HepG2 (cell line): Measurements from ENCODE around the gene EGLN1. TPM values are rescaled to one million over a fixed set of nuclear protein-coding genes. Genes with fewer than 3 reads are reported as not detected.

ENCODE experiments used
- ATAC-seq: fragments of 200-7000 bp; cut with Tn5 transposase; 3 replicates; pipeline ENCODE4 v1.9.1; 2020; ENCODE audit warnings: mild to moderate bottlenecking, moderate library complexity
- BruUV-seq: library from RNA; stranded (reverse); fragments of 400-500 nt; replicated peaks from 2 replicates; lab custom pipeline; 2021; lab: Mats Ljungman, UMichigan
- CTCF ChIA-PET: fragments of 300-600 bp; formaldehyde crosslinking; extraction: SDS; loops from one replicate; lab custom pipeline; 2021; ENCODE audit warnings: low total read pairs, inconsistent platforms, low intra/inter-chr PET ratio; lab: Yijun Ruan, JAX
- POLR2A ChIA-PET: fragments of 350-600 bp; sonication (Branson Sonifier 250); formaldehyde crosslinking; loops from one replicate; lab custom pipeline; 2020; ENCODE audit warnings: antibody characterized with exemption, inconsistent platforms; lab: Yijun Ruan, JAX
- DNase-seq: peaks from one replicate; pipeline ENCODE4 v3.0.0-alpha.2; 2015; ENCODE audit warnings: low spot score
- FAIRE-seq: peaks from 3 replicates; lab custom pipeline; 2011; peaks lifted over from hg19 to GRCh38; lab: Jason Lieb, UNC
- H2AFZ ChIP-seq: one replicate; pipeline ENCODE4 v1.6.1; 2011; ENCODE audit warnings: low read length, inconsistent platforms
- H3K27ac ChIP-seq: fragments of 300-600 bp; 3 replicates; pipeline ENCODE4 v1.8.0; 2011; ENCODE audit warnings: mixed run types, mild to moderate bottlenecking, mixed read lengths, low read length, inconsistent platforms; ENCODE audit not compliant: insufficient read depth; ENCODE audit errors: extremely low read length
- H3K27me3 ChIP-seq, 2 experiments: fragments of 200-600 bp in 1 of 2; 2 replicates in 1 of 2; 3 replicates in 1 of 2; pipeline versions ENCODE4 v1.6.0 to v1.8.0; 2011; ENCODE audit warnings: low read length in 2 of 2, mild to moderate bottlenecking in 2 of 2, moderate library complexity in 2 of 2, inconsistent platforms in 1 of 2; ENCODE audit not compliant: insufficient read depth in 2 of 2, control insufficient read depth in 1 of 2
- H3K36me3 ChIP-seq, 2 experiments: fragments of 200-600 bp in 1 of 2; replicated peaks in 1 of 2; 2 replicates in 1 of 2; 3 replicates in 1 of 2; pipeline versions ENCODE4 v1.5.1 to v1.8.0; 2011; ENCODE audit warnings: low read length in 2 of 2, inconsistent platforms in 1 of 2; ENCODE audit not compliant: insufficient read depth in 2 of 2, control insufficient read depth in 1 of 2
- H3K4me1 ChIP-seq: 2 replicates; pipeline ENCODE4 v1.5.1; 2012; ENCODE audit warnings: low read length, inconsistent platforms; ENCODE audit not compliant: insufficient read depth
- H3K4me2 ChIP-seq: 2 replicates; pipeline ENCODE4 v1.6.0; 2011; ENCODE audit warnings: low read depth, low read length, inconsistent platforms
- H3K4me3 ChIP-seq, 3 experiments: fragments of 200-600 bp in 1 of 3; sonication (generic), shearing (Covaris generic) in 1 of 3; replicated peaks in 1 of 3; 2 replicates each; pipeline ENCODE4 v1.5.1; 2011 to 2016; ENCODE audit warnings: low read length in 3 of 3, inconsistent platforms in 2 of 3, low read depth in 2 of 3, mild to moderate bottlenecking in 2 of 3, control low read depth in 1 of 3, mixed read lengths in 1 of 3; ENCODE audit not compliant: insufficient read depth in 1 of 3
- H3K79me2 ChIP-seq: one replicate; pipeline ENCODE4 v1.6.1; 2011; ENCODE audit warnings: low read length, inconsistent platforms; ENCODE audit not compliant: insufficient read depth
- H3K9ac ChIP-seq: 2 replicates; pipeline ENCODE4 v1.6.0; 2011; ENCODE audit warnings: mild to moderate bottlenecking, low read depth, low read length, inconsistent platforms; ENCODE audit not compliant: insufficient read depth
- H3K9me3 ChIP-seq: 2 replicates; pipeline ENCODE4 v1.5.1; 2012; ENCODE audit warnings: mild to moderate bottlenecking, low read length
- H4K20me1 ChIP-seq: 2 replicates; pipeline ENCODE4 v1.6.0; 2011; ENCODE audit warnings: inconsistent platforms, mild to moderate bottlenecking, low read length, moderate library complexity; ENCODE audit not compliant: insufficient read depth
- FOXK1 ChIP-seq: sonication (generic); formaldehyde crosslinking; IDR thresholded peaks from 2 replicates; pipeline ENCODE4 v1.4.0; 2020; ENCODE audit warnings: low read depth, missing genetic modification reagents, borderline replicate concordance
- GATAD1 ChIP-seq: IDR thresholded peaks from 2 replicates; pipeline ENCODE4 v1.6.1; 2016; ENCODE audit warnings: missing genetic modification reagents, missing compliant biosample characterization
- KAT2B ChIP-seq: fragments of 150-350 bp; IDR thresholded peaks from 2 replicates; pipeline ENCODE4 v1.6.1; 2014; ENCODE audit warnings: low read depth, low read length, borderline replicate concordance
- KDM4B ChIP-seq: sonication (generic); formaldehyde crosslinking; IDR thresholded peaks from 2 replicates; pipeline ENCODE4 v1.4.0; 2020; ENCODE audit warnings: missing genetic modification reagents
- MBNL3 ChIP-seq: fragments of 250-450 bp; sonication (Bioruptor Pico); conservative IDR thresholded peaks from 2 replicates; pipeline ENCODE4 v1.8.0; 2022; ENCODE audit warnings: mild to moderate bottlenecking, inconsistent platforms
- NFIC ChIP-seq: IDR thresholded peaks from 2 replicates; pipeline ENCODE4 v1.6.1; 2012; ENCODE audit warnings: mild to moderate bottlenecking, low read length, inconsistent platforms
- RAD51 ChIP-seq: fragments of 450-650 bp; IDR thresholded peaks from 2 replicates; pipeline ENCODE4 v1.6.1; 2016; ENCODE audit warnings: borderline replicate concordance
- RBFOX2 ChIP-seq: fragments of 200-400 bp; formaldehyde crosslinking; IDR thresholded peaks from 2 replicates; pipeline ENCODE4 v1.6.1; 2017; ENCODE audit warnings: low read depth, mild to moderate bottlenecking, low read length
- RFXAP ChIP-seq: sonication (generic); formaldehyde crosslinking; IDR thresholded peaks from 2 replicates; pipeline ENCODE4 v1.4.0; 2020; ENCODE audit warnings: missing genetic modification reagents, borderline replicate concordance
- SUZ12 ChIP-seq: fragments of 150-350 bp; IDR thresholded peaks from 2 replicates; pipeline ENCODE4 v1.6.1; 2014; ENCODE audit warnings: low read depth, low read length
- TARDBP ChIP-seq: sonication (generic); formaldehyde crosslinking; IDR thresholded peaks from 2 replicates; pipeline ENCODE4 v1.8.0; 2022; ENCODE audit warnings: mild to moderate bottlenecking, missing genetic modification reagents
- WIZ ChIP-seq: sonication (generic); formaldehyde crosslinking; IDR thresholded peaks from 2 replicates; pipeline ENCODE4 v1.5.1; 2020; ENCODE audit warnings: mild to moderate bottlenecking, missing genetic modification reagents
- ZNF160 ChIP-seq: sonication (generic); formaldehyde crosslinking; IDR thresholded peaks from 2 replicates; pipeline ENCODE4 v1.8.0; 2022; ENCODE audit warnings: mild to moderate bottlenecking, inconsistent platforms, missing genetic modification reagents
- ZNF232 ChIP-seq: sonication (generic); formaldehyde crosslinking; IDR thresholded peaks from 2 replicates; pipeline ENCODE4 v1.4.0; 2020; ENCODE audit warnings: missing genetic modification reagents, borderline replicate concordance
- ZNF678 ChIP-seq: sonication (generic); formaldehyde crosslinking; IDR thresholded peaks from 2 replicates; pipeline ENCODE4 v1.4.0; 2020; ENCODE audit warnings: mild to moderate bottlenecking, missing genetic modification reagents
- ZNF777 ChIP-seq: sonication (generic); formaldehyde crosslinking; IDR thresholded peaks from 2 replicates; pipeline ENCODE4 v1.4.0; 2020; ENCODE audit warnings: missing genetic modification reagents
- WGBS: methylation state at CpG from one replicate; pipeline ENCODE4 v1.1.6; 2017; ENCODE audit warnings: low lambda C conversion rate; 5-methylcytosine and 5-hydroxymethylcytosine counted together
- in situ Hi-C: cut with HindIII; loops from 2 replicates; pipeline ENCODE4 v1.10.0; 2017; ENCODE audit warnings: low pct_unique_long_range_greater_than_20kb; ENCODE audit not compliant: extremely low pct_ligation_motif_present
- intact Hi-C: fragments of 100-400 bp; cut with micrococcal nuclease; formaldehyde crosslinking; loops from one replicate; pipeline ENCODE4 v1.10.0; 2022; ENCODE audit not compliant: unreplicated experiment
- polyA plus RNA-seq, 8 experiments: library from polyadenylated mRNA; depleted of rRNA in 3 of 8; stranded (reverse) in 7 of 8; unstranded in 1 of 8; fragments of >200 nt; fragmentation: Illumina TruSeq in 4 of 8; extraction: Trizol in 4 of 8; gene quantifications; 2 replicates each; pipeline versions ENCODE4 v1.2.1 to v1.2.3, GENCODE V29; 2011 to 2016; ENCODE audit warnings: low read depth in 4 of 8, missing spikeins in 1 of 8, mixed read lengths in 1 of 8; ENCODE audit not compliant: insufficient read depth in 1 of 8
- total RNA-seq, 5 experiments: library from RNA; depleted of rRNA; stranded (reverse); fragments of >200 nt; fragmentation: Illumina TruSeq; extraction: Trizol; gene quantifications; 2 replicates each; pipeline ENCODE4 v1.2.3, GENCODE V29; 2016; ENCODE audit warnings: low read depth in 1 of 5
- TF ChIP-seq, protein P1 (sequence below): sonication (generic); formaldehyde crosslinking; IDR thresholded peaks from 2 replicates; pipeline ENCODE4 v1.5.0; 2020; ENCODE audit warnings: missing genetic modification reagents
- TF ChIP-seq, protein P2 (sequence below): IDR thresholded peaks from 2 replicates; pipeline ENCODE4 v1.6.1; 2012; ENCODE audit warnings: inconsistent platforms
- TF ChIP-seq, protein P3 (sequence below): fragments of 450-650 bp; IDR thresholded peaks from 2 replicates; pipeline ENCODE4 v1.6.1; 2017

Gene EGLN1
- total and polyA plus RNA-seq, 2 of the 13 experiments (the other 11 are each of a cell fraction or from before 2014, with no cell fraction given) = 34.4 to 44.1 TPM

DNA sequence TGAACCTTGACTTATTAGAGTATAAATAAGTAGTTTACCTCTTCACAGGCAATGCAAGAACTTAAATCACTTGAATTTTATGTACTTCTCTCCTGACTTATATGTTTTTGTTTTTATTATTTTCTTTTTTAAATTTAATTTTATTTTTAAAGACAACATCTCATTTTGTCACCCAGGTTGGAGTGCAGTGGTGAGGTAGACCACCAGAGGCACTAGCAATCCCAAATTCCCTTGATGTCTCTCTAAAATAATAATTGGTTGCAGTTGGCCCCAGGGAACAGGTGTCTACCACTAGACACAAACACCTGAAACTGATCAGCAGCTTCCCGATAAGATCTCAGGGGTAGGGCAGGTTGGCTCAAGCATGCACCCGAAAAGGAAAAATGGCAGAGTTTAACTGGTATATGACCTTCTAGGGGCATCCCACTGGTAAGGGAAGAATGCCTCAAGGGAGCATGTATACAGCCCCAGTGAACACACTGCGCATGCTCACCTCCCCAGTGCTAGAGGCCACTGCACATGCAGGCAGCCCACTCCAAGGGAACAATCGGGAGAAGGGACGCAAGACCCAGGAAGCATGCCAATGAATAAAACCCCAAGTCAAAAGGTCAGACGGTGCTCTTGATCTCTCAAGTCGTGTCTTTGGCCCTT lies 99.1 kb downstream of the EGLN1 start:
- H3K9ac ChIP-seq = no peak overlapping the region
- TF ChIP-seq WIZ (CRISPR knock-in tag) = no peak
- no peak for TF ChIP-seq KDM4B (CRISPR knock-in tag)
- no peak for TF ChIP-seq ZNF678
- TF ChIP-seq SUZ12 = no peak
- no peak for TF ChIP-seq RAD51
- TF ChIP-seq FOXK1 (CRISPR knock-in tag) = no peak
- TF ChIP-seq, protein P1, sequence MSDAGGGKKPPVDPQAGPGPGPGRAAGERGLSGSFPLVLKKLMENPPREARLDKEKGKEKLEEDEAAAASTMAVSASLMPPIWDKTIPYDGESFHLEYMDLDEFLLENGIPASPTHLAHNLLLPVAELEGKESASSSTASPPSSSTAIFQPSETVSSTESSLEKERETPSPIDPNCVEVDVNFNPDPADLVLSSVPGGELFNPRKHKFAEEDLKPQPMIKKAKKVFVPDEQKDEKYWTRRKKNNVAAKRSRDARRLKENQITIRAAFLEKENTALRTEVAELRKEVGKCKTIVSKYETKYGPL = no peak
- no peak for TF ChIP-seq ZNF777 (CRISPR knock-in tag)
- TF ChIP-seq ZNF160 (CRISPR knock-in tag) = no peak
- TF ChIP-seq GATAD1 = no peak
- TF ChIP-seq TARDBP (CRISPR knock-in tag) = no peak
- no peak for TF ChIP-seq NFIC
- TF ChIP-seq ZNF232 (CRISPR knock-in tag) = no peak
- no peak for TF ChIP-seq KAT2B
- no peak for TF ChIP-seq MBNL3 (CRISPR knock-in tag)
- no peak for TF ChIP-seq RFXAP (CRISPR knock-in tag)
- TF ChIP-seq, protein P2, sequence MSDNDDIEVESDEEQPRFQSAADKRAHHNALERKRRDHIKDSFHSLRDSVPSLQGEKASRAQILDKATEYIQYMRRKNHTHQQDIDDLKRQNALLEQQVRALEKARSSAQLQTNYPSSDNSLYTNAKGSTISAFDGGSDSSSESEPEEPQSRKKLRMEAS = no peak
- TF ChIP-seq, protein P3, sequence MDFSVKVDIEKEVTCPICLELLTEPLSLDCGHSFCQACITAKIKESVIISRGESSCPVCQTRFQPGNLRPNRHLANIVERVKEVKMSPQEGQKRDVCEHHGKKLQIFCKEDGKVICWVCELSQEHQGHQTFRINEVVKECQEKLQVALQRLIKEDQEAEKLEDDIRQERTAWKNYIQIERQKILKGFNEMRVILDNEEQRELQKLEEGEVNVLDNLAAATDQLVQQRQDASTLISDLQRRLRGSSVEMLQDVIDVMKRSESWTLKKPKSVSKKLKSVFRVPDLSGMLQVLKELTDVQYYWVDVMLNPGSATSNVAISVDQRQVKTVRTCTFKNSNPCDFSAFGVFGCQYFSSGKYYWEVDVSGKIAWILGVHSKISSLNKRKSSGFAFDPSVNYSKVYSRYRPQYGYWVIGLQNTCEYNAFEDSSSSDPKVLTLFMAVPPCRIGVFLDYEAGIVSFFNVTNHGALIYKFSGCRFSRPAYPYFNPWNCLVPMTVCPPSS = no peak
- TF ChIP-seq RBFOX2 = no peak
- ATAC-seq (no peak), FAIRE-seq (no peak), DNase-seq (no peak)
- no peaks in the 10 kb centered on the region for H3K36me3 ChIP-seq
- H3K27me3 ChIP-seq = no peaks in the 10 kb centered on the region
- no peaks in the 10 kb centered on the region for H3K4me1 ChIP-seq
- WGBS = 82% methylated on average over 7 of the region's 7 CpGs
- no peak overlapping the region for H3K27ac ChIP-seq
- no peaks in the 10 kb centered on the region for H4K20me1 ChIP-seq
- no peak overlapping the region for H2AFZ ChIP-seq
- in situ Hi-C loops = no loop called here
- H3K79me2 ChIP-seq = no peaks in the 10 kb centered on the region
- intact Hi-C loops = no loop called here
- POLR2A ChIA-PET = no interaction called here
- CTCF ChIA-PET = no interaction called here
- H3K9me3 ChIP-seq = no peaks in the 10 kb centered on the region
- BruUV-seq = no TSS peak
- H3K4me3 ChIP-seq = no peak overlapping the region
- H3K4me2 ChIP-seq = no peak overlapping the region
